Duodenal mucosa (tissue), 2 donors: ENCODE results near the gene PAK4.
"Not testable (repeated sequence)": the region's sequence is repeated elsewhere in the genome, so short reads cannot be mapped to it uniquely, and the experiment has no call there.

Source experiments
- H3K27ac ChIP-seq: one replicate; pipeline ENCODE4 v1.7.0; 2013; ENCODE audit warnings: low read depth, low read length
- H3K27me3 ChIP-seq, 2 donors: one replicate each; pipeline ENCODE4 v1.7.0; 2013; ENCODE audit warnings: low read length in 2 of 2, control low read depth in 1 of 2; ENCODE audit not compliant: insufficient read depth in 2 of 2, control insufficient read depth in 1 of 2
- H3K36me3 ChIP-seq, 2 donors: one replicate each; pipeline ENCODE4 v1.7.0; 2013; ENCODE audit warnings: low read length in 2 of 2, control low read depth in 1 of 2; ENCODE audit not compliant: insufficient read depth in 2 of 2, control insufficient read depth in 1 of 2
- H3K4me1 ChIP-seq, 2 donors: one replicate each; pipeline ENCODE4 v1.7.0; 2013; ENCODE audit warnings: low read length in 2 of 2, control low read depth in 1 of 2; ENCODE audit not compliant: insufficient read depth in 2 of 2, control insufficient read depth in 1 of 2
- H3K4me3 ChIP-seq, 2 donors: one replicate each; pipeline ENCODE4 v1.7.0; 2013; ENCODE audit warnings: low read length in 2 of 2, low read depth in 1 of 2
- H3K9ac ChIP-seq, 2 donors: one replicate each; pipeline ENCODE4 v1.7.0; 2013; ENCODE audit warnings: low read length in 2 of 2, low read depth in 1 of 2
- H3K9me3 ChIP-seq, 2 donors: one replicate each; pipeline ENCODE4 v1.7.0; 2013; ENCODE audit warnings: low read length in 2 of 2, control low read depth in 1 of 2; ENCODE audit not compliant: control insufficient read depth in 1 of 2

The PAK4 gene

GRCh38 chr19:39138221-39139211 lies 12.9 kb downstream of the PAK4 start:
- Histone ChIP-seq H3K27me3 (no peaks in the 10 kb centered on the region), H3K9me3 (no peaks in the 10 kb centered on the region), H3K27ac (no peak overlapping the region), H3K4me3 (no peak overlapping the region), H3K36me3 (no peaks in the 10 kb centered on the region), H3K4me1 (peaks cover 37 to 41% of the 10 kb centered on the region in 2 donors), H3K9ac (no peak overlapping the region)

GRCh38 chr19:39139305-39139874 lies 13.8 kb downstream of the PAK4 start:
- Histone ChIP-seq H3K4me3 (no peak overlapping the region), H3K36me3 (no peaks in the 10 kb centered on the region), H3K27ac (no peak overlapping the region), H3K4me1 (peaks cover 36 to 45% of the 10 kb centered on the region in 2 donors), H3K9me3 (no peaks in the 10 kb centered on the region), H3K9ac (no peak overlapping the region), H3K27me3 (no peaks in the 10 kb centered on the region)

GRCh38 chr19:39139971-39140453 lies 14.4 kb downstream of the PAK4 start:
- Histone ChIP-seq H3K9me3 (no peaks in the 10 kb centered on the region), H3K27me3 (no peaks in the 10 kb centered on the region), H3K27ac (no peak overlapping the region), H3K4me3 (no peak overlapping the region), H3K4me1 (peaks cover 43 to 52% of the 10 kb centered on the region in 2 donors), H3K36me3 (no peaks in the 10 kb centered on the region), H3K9ac (no peak overlapping the region)

- H3K9me3 ChIP-seq: no peaks in the 10 kb centered on the region
- H3K27me3 ChIP-seq: no peaks in the 10 kb centered on the region
- H3K4me1 ChIP-seq: peaks cover 47 to 57% of the 10 kb centered on the region in 2 donors
- no peaks in the 10 kb centered on the region for H3K36me3 ChIP-seq
- H3K9ac ChIP-seq: no peak overlapping the region
- no peak overlapping the region for H3K4me3 ChIP-seq
- H3K27ac ChIP-seq: no peak overlapping the region
Observed at GRCh38 chr19:39140594-39140993, 15.0 kb downstream of the PAK4 start.

GRCh38 chr19:39141929-39142328 lies 16.3 kb downstream of the PAK4 start:
- Histone ChIP-seq H3K4me3 (no peak overlapping the region), H3K36me3 (no peaks in the 10 kb centered on the region), H3K9me3 (no peaks in the 10 kb centered on the region), H3K27me3 (no peaks in the 10 kb centered on the region), H3K9ac (no peak overlapping the region), H3K4me1 (peaks cover 46 to 52% of the 10 kb centered on the region in 2 donors), H3K27ac (no peak overlapping the region)

- H3K27me3 ChIP-seq: no peaks in the 10 kb centered on the region
- no peak overlapping the region for H3K4me3 ChIP-seq
- H3K9me3 ChIP-seq: no peaks in the 10 kb centered on the region
- H3K27ac ChIP-seq: no peak overlapping the region
- H3K4me1 ChIP-seq: peaks cover 45 to 52% of the 10 kb centered on the region in 2 donors
- no peaks in the 10 kb centered on the region for H3K36me3 ChIP-seq
- no peak overlapping the region for H3K9ac ChIP-seq
Observed at GRCh38 chr19:39142630-39143029, 17.0 kb downstream of the PAK4 start.

- H3K9me3 ChIP-seq, H3K36me3 ChIP-seq, H3K9ac ChIP-seq, H3K27ac ChIP-seq, H3K27me3 ChIP-seq, H3K4me3 ChIP-seq: not testable (repeated sequence)
- H3K4me1 ChIP-seq: peaks cover 38 to 45% of the 10 kb centered on the region in 2 donors
Observed at GRCh38 chr19:39143757-39144289, 18.2 kb downstream of the PAK4 start.

- Histone ChIP-seq H3K4me3 (no peak overlapping the region), H3K9ac (peak overlapping the region in 1 of 2 donors; percentile 12), H3K36me3 (peaks cover 0 to 6% of the 10 kb centered on the region in 2 donors), H3K4me1 (peaks cover 37 to 41% of the 10 kb centered on the region in 2 donors), H3K9me3 (no peaks in the 10 kb centered on the region), H3K27ac (no peak overlapping the region), H3K27me3 (no peaks in the 10 kb centered on the region)
Observed at GRCh38 chr19:39144290-39145071, 18.9 kb downstream of the PAK4 start.

GRCh38 chr19:39145180-39145953 lies 19.8 kb downstream of the PAK4 start:
- no peak overlapping the region for H3K9ac ChIP-seq
- H3K27me3 ChIP-seq: no peaks in the 10 kb centered on the region
- H3K27ac ChIP-seq: no peak overlapping the region
- H3K4me3 ChIP-seq: no peak overlapping the region
- H3K4me1 ChIP-seq: peaks cover 28 to 32% of the 10 kb centered on the region in 2 donors
- no peaks in the 10 kb centered on the region for H3K9me3 ChIP-seq
- H3K36me3 ChIP-seq: peaks cover 0 to 6% of the 10 kb centered on the region in 2 donors
